Diencephalon (tissue), 1 donor: ENCODE results near the gene SCYL1. TPM values are rescaled to one million over a fixed set of nuclear protein-coding genes. Genes with fewer than 3 reads are reported as not detected.

Experiments
- small RNA-seq: library from RNA; depleted of rRNA; stranded (forward); fragments of <200 nt; gene quantifications from one replicate; pipeline ENCODE3, GENCODE V24; 2014
- total RNA-seq: library from RNA; depleted of rRNA; stranded (reverse); fragments of >200 nt; gene quantifications from one replicate; pipeline ENCODE4 v1.2.3, GENCODE V29; 2014

SCYL1 gene
- 40.6 TPM for total RNA-seq

DNA sequence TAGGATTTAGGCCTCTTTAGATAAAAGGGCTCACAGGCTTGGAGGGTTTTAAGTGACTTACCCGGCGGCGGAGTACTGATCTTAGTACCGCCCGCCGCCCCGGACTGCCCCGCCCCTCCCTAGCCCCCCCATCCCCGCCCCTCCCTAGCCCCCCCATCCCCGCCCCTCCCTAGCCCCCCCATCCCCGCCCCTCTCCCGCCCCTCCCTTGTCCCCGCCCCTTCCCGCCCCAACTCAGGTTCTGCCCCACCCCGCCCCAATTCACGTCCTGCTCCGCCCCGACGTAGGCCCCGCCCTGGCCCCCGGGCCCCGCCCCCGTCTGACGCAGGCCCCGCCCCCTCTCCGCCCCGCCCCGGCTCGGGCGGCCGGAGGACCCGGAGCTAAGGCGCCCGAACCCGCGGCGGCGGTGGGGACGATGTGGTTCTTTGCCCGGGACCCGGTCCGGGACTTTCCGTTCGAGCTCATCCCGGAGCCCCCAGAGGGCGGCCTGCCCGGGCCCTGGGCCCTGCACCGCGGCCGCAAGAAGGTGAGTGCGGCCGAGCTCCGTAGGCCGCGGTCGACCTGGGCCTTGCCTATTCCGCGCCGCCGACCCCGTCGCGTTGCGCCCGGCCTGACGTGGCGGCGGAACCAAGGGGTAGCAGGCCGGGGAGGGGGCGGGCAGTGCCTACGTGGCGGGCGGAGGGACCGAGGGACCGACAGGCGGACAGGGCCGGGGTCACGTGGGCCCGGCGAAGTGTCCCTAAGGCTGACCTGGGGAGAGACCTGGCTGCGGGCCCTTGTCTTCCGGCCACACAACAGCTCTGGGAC, at the start of gene SCYL1:
SCYL1 (plus strand) TSS at position 343 of the 805 bp plus-strand sequence; CDS start at position 414, 71 bp downstream.

DNA sequence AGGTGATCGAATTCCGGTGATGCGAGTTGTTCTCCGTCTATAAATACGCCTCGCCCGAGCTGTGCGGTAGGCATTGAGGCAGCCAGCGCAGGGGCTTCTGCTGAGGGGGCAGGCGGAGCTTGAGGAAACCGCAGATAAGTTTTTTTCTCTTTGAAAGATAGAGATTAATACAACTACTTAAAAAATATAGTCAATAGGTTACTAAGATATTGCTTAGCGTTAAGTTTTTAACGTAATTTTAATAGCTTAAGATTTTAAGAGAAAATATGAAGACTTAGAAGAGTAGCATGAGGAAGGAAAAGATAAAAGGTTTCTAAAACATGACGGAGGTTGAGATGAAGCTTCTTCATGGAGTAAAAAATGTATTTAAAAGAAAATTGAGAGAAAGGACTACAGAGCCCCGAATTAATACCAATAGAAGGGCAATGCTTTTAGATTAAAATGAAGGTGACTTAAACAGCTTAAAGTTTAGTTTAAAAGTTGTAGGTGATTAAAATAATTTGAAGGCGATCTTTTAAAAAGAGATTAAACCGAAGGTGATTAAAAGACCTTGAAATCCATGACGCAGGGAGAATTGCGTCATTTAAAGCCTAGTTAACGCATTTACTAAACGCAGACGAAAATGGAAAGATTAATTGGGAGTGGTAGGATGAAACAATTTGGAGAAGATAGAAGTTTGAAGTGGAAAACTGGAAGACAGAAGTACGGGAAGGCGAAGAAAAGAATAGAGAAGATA, 25.7 kb upstream of the SCYL1 start, which contains the start of gene MALAT1:
MALAT1 (plus strand) TSS at position 69 of the 736 bp plus-strand sequence.

DNA sequence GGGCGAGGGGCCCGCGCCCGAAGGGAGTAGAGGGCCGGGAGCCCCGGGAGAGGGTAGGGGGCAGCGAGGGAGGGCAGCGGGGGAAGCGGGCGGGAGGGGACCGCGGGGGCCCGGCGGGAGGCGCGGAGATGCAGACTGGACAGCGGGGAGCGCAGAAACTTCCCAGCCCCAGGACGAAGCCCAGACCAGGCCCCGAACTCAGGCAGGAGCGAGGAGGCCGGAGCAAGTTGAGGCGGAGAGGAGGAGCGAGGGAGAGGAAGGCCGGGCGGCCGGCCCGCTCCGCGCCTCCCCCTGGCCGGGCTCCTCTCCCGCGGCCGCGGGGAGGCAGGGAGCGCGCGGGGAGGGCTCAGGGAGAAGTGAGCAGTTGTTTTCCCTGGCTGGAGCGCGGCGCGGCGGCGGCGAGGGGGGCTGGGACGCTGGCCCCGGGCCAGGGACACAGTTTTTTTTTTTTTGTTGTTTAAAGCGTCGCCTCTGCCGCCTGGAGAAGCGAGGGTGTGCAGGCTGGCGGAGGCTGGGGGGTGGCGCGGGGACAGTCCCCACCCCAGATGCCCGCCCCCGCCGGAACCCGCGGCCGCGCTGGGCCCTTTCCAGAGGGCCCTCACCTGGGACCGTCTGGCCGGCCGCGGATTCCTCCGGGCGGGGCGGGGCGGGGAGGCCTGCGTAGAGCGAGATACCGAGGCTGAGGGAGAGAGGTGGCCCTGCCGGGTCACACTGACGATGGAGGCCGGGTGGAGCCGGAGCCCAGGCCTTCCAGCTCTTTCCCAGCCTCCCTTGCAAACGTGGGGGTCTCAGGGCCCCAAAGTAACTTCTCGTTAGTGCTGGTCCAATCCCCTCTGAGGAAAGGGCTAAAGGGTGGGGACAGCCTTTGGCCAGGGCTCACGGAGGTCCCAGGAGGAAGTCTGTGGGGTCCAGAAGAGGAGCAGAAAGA, 33.4 kb downstream of the SCYL1 start, which contains the start of gene LTBP3:
LTBP3 (minus strand) TSS at position 358 of the 928 bp plus-strand sequence. CDS start 400 bp downstream, outside the sequence.

DNA sequence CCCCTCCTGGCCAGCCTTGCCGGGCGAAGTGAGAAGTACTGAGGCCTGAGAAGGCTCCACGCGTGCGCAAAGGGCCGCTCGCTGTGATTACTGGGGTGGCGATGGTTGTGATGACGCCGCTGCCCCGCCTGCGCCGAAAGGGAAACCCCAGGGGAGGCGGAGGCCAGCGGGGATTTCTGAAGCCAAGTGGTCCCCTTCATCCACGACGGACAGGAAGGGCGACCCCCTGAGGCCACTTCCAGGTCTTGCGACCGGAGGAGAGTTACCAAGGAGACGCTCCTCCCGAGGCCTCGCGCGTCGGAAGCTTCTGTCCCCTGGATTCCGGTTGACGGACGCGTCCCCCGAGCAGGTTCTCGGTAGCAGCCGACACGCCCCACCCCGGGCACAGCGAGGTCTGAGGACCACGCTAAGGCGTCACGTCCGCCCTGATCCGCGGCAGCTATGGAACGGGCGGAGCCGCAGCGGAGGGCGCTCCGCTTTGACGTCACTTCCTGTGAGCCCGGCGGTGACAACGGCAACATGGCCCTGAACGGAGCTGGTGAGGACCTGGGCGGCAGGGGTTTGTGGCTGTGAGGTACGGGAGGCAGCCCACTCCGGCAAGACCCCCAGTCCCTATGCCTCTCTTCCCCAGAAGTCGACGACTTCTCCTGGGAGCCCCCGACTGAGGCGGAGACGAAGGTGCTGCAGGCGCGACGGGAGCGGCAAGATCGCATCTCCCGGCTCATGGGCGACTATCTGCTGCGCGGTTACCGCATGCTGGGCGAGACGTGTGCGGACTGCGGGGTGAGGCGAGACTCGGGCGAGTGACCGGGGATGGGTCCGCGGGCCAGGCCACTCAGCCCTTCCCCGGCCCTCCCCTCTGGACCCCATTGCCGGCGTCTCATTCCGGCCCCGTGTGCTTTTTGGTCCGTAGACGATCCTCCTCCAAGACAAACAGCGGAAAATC, 45.4 kb downstream of the SCYL1 start, which contains the start of gene ZNRD2:
ZNRD2 (plus strand) TSS at position 505 of the 946 bp plus-strand sequence; CDS start at position 520, 15 bp downstream.

DNA sequence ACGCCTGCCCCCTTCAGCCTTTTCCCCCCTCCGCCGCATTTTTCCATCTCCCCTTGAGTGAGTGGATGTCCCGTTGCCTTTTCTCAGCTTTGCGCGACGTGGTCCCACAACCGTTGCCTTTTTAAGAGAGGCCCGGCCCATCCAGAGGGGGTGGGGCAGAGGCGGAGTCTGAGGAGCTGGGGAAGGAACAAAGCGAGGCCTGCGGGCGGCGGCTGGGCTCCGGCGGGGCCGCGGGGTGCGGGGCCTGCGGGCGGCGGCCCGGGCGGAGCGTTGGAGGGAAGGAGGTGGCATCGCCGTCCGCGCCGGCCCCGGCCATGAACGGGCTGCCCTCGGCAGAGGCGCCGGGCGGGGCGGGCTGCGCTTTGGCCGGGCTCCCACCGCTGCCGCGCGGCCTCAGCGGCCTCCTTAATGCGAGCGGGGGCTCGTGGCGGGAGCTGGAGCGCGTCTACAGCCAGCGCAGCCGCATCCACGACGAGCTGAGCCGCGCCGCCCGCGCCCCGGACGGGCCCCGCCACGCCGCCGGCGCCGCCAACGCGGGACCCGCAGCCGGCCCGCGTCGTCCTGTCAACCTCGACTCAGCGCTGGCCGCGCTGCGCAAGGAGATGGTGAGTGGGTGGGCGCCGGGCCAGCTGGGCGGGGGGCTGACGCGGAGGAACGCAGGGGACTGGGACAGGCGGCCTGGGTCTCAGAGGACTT, 47.6 kb downstream of the SCYL1 start, which contains the start of gene FAM89B:
FAM89B (plus strand) TSS at position 183 of the 696 bp plus-strand sequence; CDS start at position 315, 132 bp downstream.

DNA sequence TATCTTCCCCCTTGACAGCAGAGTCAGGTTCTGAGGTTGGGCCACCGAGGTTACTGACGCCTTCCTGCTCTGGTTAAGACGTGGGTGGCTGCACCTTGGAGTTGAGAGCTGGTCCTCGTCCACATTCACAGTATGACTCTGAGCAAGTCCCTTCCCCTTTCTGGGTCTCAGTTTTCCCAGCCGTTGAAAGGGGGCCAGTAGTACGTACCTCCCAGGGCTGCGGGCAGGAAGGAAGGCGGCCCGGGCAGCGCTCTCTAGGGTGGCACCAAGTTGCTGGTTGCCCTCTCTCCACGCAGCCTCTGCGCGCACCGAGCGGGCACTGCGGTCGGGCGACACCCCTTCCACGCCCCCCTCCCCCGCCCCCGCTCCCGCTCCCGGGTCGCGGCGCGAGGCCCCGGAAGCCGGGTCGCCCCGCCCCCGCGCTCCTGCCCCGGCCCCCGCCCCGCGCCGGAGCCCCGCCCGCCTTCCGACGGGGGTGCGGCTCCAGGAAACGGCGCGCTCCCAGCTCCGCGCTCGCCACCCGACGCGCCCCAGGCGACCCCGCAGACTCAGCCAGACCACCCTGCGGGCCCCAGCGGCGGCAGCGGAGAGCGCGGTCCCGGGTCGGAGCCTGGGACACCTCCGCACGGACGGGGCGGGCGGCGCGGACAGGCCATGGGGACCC, 50.8 kb downstream of the SCYL1 start, which contains the start of gene EHBP1L1:
EHBP1L1 (plus strand) TSS at position 486 of the 664 bp plus-strand sequence. CDS start 250 bp downstream, outside the sequence.

Small RNAs within 50 kb of the gene (small RNA-seq; reads per million reads assigned to genes)
- gene AP001362.1 (not detected), gene RF01684 (not detected)

Other genes with a start within 250 kb of the SCYL1 start
- 8.1 TPM for gene CDC42EP2, start 210.2 kb upstream of the SCYL1 start, total RNA-seq
- 31.4 TPM for gene DPF2, start 191.2 kb upstream of the SCYL1 start, total RNA-seq
- 3.2 TPM for gene TIGD3, start 170.3 kb upstream of the SCYL1 start, total RNA-seq
- gene SLC25A45, start 142.4 kb upstream of the SCYL1 start, total RNA-seq, result 0.92 TPM
- 9.5 TPM for gene FRMD8, start 138.4 kb upstream of the SCYL1 start, total RNA-seq
- gene NEAT1, start 102.3 kb upstream of the SCYL1 start, total RNA-seq, result 6.5 TPM
- 9,748 TPM for gene MALAT1, start 26.0 kb upstream of the SCYL1 start, total RNA-seq
- gene LTBP3, start 33.3 kb downstream of the SCYL1 start, total RNA-seq, result 24.0 TPM
- gene ZNRD2, start 45.4 kb downstream of the SCYL1 start, total RNA-seq, result 25.4 TPM
- gene FAM89B, start 47.5 kb downstream of the SCYL1 start, total RNA-seq, result 29.3 TPM
- gene EHBP1L1, start 51.0 kb downstream of the SCYL1 start, total RNA-seq, result 11.8 TPM
- not detected for gene KCNK7, start 70.7 kb downstream of the SCYL1 start, total RNA-seq
- 11.5 TPM for gene MAP3K11, start 89.1 kb downstream of the SCYL1 start, total RNA-seq
- 18.0 TPM for gene PCNX3, start 90.7 kb downstream of the SCYL1 start, total RNA-seq
- 6.7 TPM for gene SIPA1, start 113.0 kb downstream of the SCYL1 start, total RNA-seq
- gene RELA, start 137.8 kb downstream of the SCYL1 start, total RNA-seq, result 14.1 TPM
- 46.8 TPM for gene KAT5, start 187.2 kb downstream of the SCYL1 start, total RNA-seq
- gene RNASEH2C, start 195.7 kb downstream of the SCYL1 start, total RNA-seq, result 9.5 TPM